Activated naive CD4-positive, alpha-beta T cell treated with anti-CD3 and anti-CD28 coated beads, Interleukin-2, amount 50 U/mL, for 72 hours (primary cell): ENCODE results near the gene MEIG1. TPM values are rescaled to one million over a fixed set of nuclear protein-coding genes. Genes with fewer than 3 reads are reported as not detected.
"Not testable (repeated sequence)": the region's sequence is repeated elsewhere in the genome, so short reads cannot be mapped to it uniquely, and the experiment has no call there.

Source experiments
- ATAC-seq, 2 donors: fragments of 150-1000 bp; cut with Tn5 transposase; 2 replicates each; pipeline ENCODE4 v1.10.0; 2021; ENCODE audit warnings: mild to moderate bottlenecking in 2 of 2, moderate library complexity in 2 of 2
- DNase-seq, 2 donors: peaks; one replicate each; pipeline ENCODE4 v3.0.0; 2021 to 2022; ENCODE audit warnings: low spot score in 2 of 2
- H3K27ac Mint-ChIP-seq, 2 donors: one replicate each; pipeline ENCODE4 v1.8.0; 2022; ENCODE audit warnings: mild to moderate bottlenecking in 2 of 2, mixed read lengths in 2 of 2
- H3K36me3 Mint-ChIP-seq, 2 donors: one replicate each; pipeline ENCODE4 v1.8.0; 2022; ENCODE audit warnings: mixed read lengths in 2 of 2
- H3K9me3 Mint-ChIP-seq, 2 donors: one replicate each; pipeline ENCODE4 v1.8.0; 2022; ENCODE audit warnings: mixed read lengths in 2 of 2
- total RNA-seq, 2 donors: library from RNA; stranded (reverse); gene quantifications; one replicate each; pipeline ENCODE4 v1.2.3, GENCODE V29; 2022

MEIG1 gene
- total RNA-seq, 2 donors from 2014 or later: 0.56 to 0.59 TPM

- Mint-ChIP-seq H3K36me3 (peaks cover 10 to 23% of the 10 kb centered on the region in 2 donors), H3K27ac (no peak overlapping the region), H3K9me3 (no peaks in the 10 kb centered on the region)
- DNase-seq (no peak), ATAC-seq (no peak)
These were observed 11.9 kb upstream of the MEIG1 start for GRCh38 chr10:14947268-14947667.

GRCh38 chr10:14949291-14949690, 9.9 kb upstream of the MEIG1 start:
- Mint-ChIP-seq H3K27ac (peak overlapping the region in 1 of 2 donors; percentile 50), H3K36me3 (peaks cover 20 to 28% of the 10 kb centered on the region in 2 donors)

GRCh38 chr10:14952851-14953423, 6.3 kb upstream of the MEIG1 start:
- Mint-ChIP-seq H3K9me3 (no peaks in the 10 kb centered on the region), H3K36me3 (peaks cover 18 to 20% of the 10 kb centered on the region in 2 donors), H3K27ac (peak overlapping the region; percentile 98)
- no peak for ATAC-seq
- DNase-seq: no peak

More at GRCh38 chr10:14949291-14949690, 9.9 kb upstream of the MEIG1 start:
- H3K9me3 Mint-ChIP-seq: no peaks in the 10 kb centered on the region
- DNase-seq (no peak), ATAC-seq (no peak)

GRCh38 chr10:14953424-14954000, 5.7 kb upstream of the MEIG1 start:
- ATAC-seq (peak; percentile 49 to 63), DNase-seq (peak in 1 of 2 donors; percentile 16)
- peak overlapping the region; percentile 98 for H3K27ac Mint-ChIP-seq
- H3K36me3 Mint-ChIP-seq: peaks cover 18 to 20% of the 10 kb centered on the region in 2 donors
- no peaks in the 10 kb centered on the region for H3K9me3 Mint-ChIP-seq

GRCh38 chr10:14954001-14954770, 5.0 kb upstream of the MEIG1 start, which contains the start of gene DCLRE1C:
DCLRE1C (minus strand) TSS chr10:14954096; CDS start chr10:14954010, 86 bp downstream.
- ATAC-seq (peak; percentile 87 to 96), DNase-seq (peak; percentile 85 to 95)
- no peaks in the 10 kb centered on the region for H3K9me3 Mint-ChIP-seq
- peak within 1 kb of the TSS; percentile 98 for H3K27ac Mint-ChIP-seq
- H3K36me3 Mint-ChIP-seq: peaks cover 16 to 20% of the 10 kb centered on the region in 2 donors

GRCh38 chr10:14954934-14955333, 4.3 kb upstream of the MEIG1 start:
- Mint-ChIP-seq H3K36me3 (peaks cover 15 to 24% of the 10 kb centered on the region in 2 donors), H3K27ac (peak overlapping the region; percentile 97 to 98), H3K9me3 (no peaks in the 10 kb centered on the region)
- no peak for DNase-seq
- ATAC-seq: no peak

GRCh38 chr10:14958872-14959220, 342 bp upstream of the MEIG1 start:
- no peak for DNase-seq
- no peaks in the 10 kb centered on the region for H3K9me3 Mint-ChIP-seq
- H3K36me3 Mint-ChIP-seq: peaks cover 8% of the 10 kb centered on the region in 2 donors
- H3K27ac Mint-ChIP-seq: peak overlapping the region; percentile 98 to 99
- ATAC-seq: no peak

- no peaks in the 10 kb centered on the region for H3K36me3 Mint-ChIP-seq
- H3K27ac Mint-ChIP-seq: no peak overlapping the region
- H3K9me3 Mint-ChIP-seq: no peaks in the 10 kb centered on the region
- no peak for ATAC-seq
- DNase-seq: no peak
These were observed 8.7 kb downstream of the MEIG1 start for GRCh38 chr10:14967897-14968296.

- no peaks in the 10 kb centered on the region for H3K36me3 Mint-ChIP-seq
- DNase-seq (peak in 1 of 2 donors; percentile 45), ATAC-seq (peak; percentile 69 to 72)
- no peaks in the 10 kb centered on the region for H3K9me3 Mint-ChIP-seq
- H3K27ac Mint-ChIP-seq: no peak overlapping the region
These were observed 12.8 kb downstream of the MEIG1 start for GRCh38 chr10:14971867-14972448.

GRCh38 chr10:14974153-14974998, 15.2 kb downstream of the MEIG1 start:
- H3K27ac Mint-ChIP-seq, H3K9me3 Mint-ChIP-seq, ATAC-seq, H3K36me3 Mint-ChIP-seq, DNase-seq: not testable (repeated sequence)

- H3K36me3 Mint-ChIP-seq: no peaks in the 10 kb centered on the region
- no peak overlapping the region for H3K27ac Mint-ChIP-seq
- ATAC-seq: peak in 1 of 2 donors; percentile 24
- no peaks in the 10 kb centered on the region for H3K9me3 Mint-ChIP-seq
- no peak for DNase-seq
These were observed 16.6 kb downstream of the MEIG1 start for GRCh38 chr10:14975672-14976273.

- Mint-ChIP-seq H3K36me3 (no peaks in the 10 kb centered on the region), H3K27ac (no peak overlapping the region), H3K9me3 (no peaks in the 10 kb centered on the region)
- ATAC-seq: no peak
- DNase-seq: no peak
These were observed 23.6 kb downstream of the MEIG1 start for GRCh38 chr10:14982744-14983143.

GRCh38 chr10:14989552-14989951, 30.4 kb downstream of the MEIG1 start:
- ATAC-seq, DNase-seq, H3K9me3 Mint-ChIP-seq, H3K27ac Mint-ChIP-seq, H3K36me3 Mint-ChIP-seq: not testable (repeated sequence)

- not testable (repeated sequence) for ATAC-seq
These were observed 32.0 kb downstream of the MEIG1 start for GRCh38 chr10:14991035-14991749.

GRCh38 chr10:14992336-14992735, 33.1 kb downstream of the MEIG1 start:
- H3K27ac Mint-ChIP-seq: peak overlapping the region in 1 of 2 donors; percentile 5
- not testable (repeated sequence) for DNase-seq, H3K9me3 Mint-ChIP-seq, ATAC-seq, H3K36me3 Mint-ChIP-seq

More at GRCh38 chr10:14991035-14991749, 32.0 kb downstream of the MEIG1 start:
- H3K27ac Mint-ChIP-seq, H3K9me3 Mint-ChIP-seq, H3K36me3 Mint-ChIP-seq: not testable (repeated sequence)
- DNase-seq: peak; percentile 63 to 78
